Natural killer cell (primary cell): ENCODE results near the gene SRP9. TPM values are rescaled to one million over a fixed set of nuclear protein-coding genes. Genes with fewer than 3 reads are reported as not detected.
A peak's percentile ranks its signal among the peaks of the same experiment; 100 is the strongest.

Experiments
- ATAC-seq, 3 donors: fragments of 150-1000 bp in 2 of 3; fragments of 200-7000 bp in 1 of 3; cut with Tn5 transposase; 1 replicate in 1 of 3; 2 replicates in 2 of 3; pipeline ENCODE4 v1.10.0; 2021; ENCODE audit warnings: mild to moderate bottlenecking in 2 of 3, moderate library complexity in 2 of 3
- DNase-seq, 2 donors: peaks; one replicate each; pipeline versions ENCODE4 v3.0.0 to v3.0.0-alpha.2; 2013 to 2021; ENCODE audit warnings: mixed read lengths in 1 of 2
- H3K27ac ChIP-seq: one replicate; pipeline ENCODE4 v1.5.1; 2013; ENCODE audit warnings: mild to moderate bottlenecking, low read length
- H3K27me3 ChIP-seq: one replicate; pipeline ENCODE4 v1.6.1; 2013; ENCODE audit warnings: low read length; ENCODE audit not compliant: control insufficient read depth, insufficient read depth
- H3K36me3 ChIP-seq: one replicate; pipeline ENCODE4 v1.6.1; 2013; ENCODE audit warnings: low read length; ENCODE audit not compliant: control insufficient read depth, insufficient read depth
- H3K4me1 ChIP-seq: one replicate; pipeline ENCODE4 v1.6.1; 2013; ENCODE audit warnings: low read length; ENCODE audit not compliant: control insufficient read depth, insufficient read depth
- H3K4me3 ChIP-seq: one replicate; pipeline ENCODE4 v1.5.1; 2013; ENCODE audit warnings: low read length
- H3K9me3 ChIP-seq: one replicate; pipeline ENCODE4 v1.6.1; 2013; ENCODE audit warnings: low read length; ENCODE audit not compliant: control insufficient read depth, insufficient read depth
- H3K27ac Mint-ChIP-seq, 2 donors: one replicate each; pipeline ENCODE4 v1.8.0; 2022; ENCODE audit warnings: mild to moderate bottlenecking in 2 of 2, mixed read lengths in 2 of 2, moderate library complexity in 1 of 2
- H3K27me3 Mint-ChIP-seq, 2 donors: one replicate each; pipeline ENCODE4 v1.8.0; 2022; ENCODE audit warnings: low read depth in 2 of 2, mixed read lengths in 2 of 2
- H3K36me3 Mint-ChIP-seq: one replicate; pipeline ENCODE4 v1.8.0; 2022; ENCODE audit warnings: mixed read lengths
- H3K4me1 Mint-ChIP-seq, 2 donors: one replicate each; pipeline ENCODE4 v1.8.0; 2022; ENCODE audit warnings: mixed read lengths in 2 of 2
- H3K4me3 Mint-ChIP-seq: one replicate; pipeline ENCODE4 v1.8.0; 2022; ENCODE audit warnings: mild to moderate bottlenecking, moderate library complexity, mixed read lengths
- H3K9me3 Mint-ChIP-seq, 2 donors: one replicate each; pipeline ENCODE4 v1.8.0; 2022; ENCODE audit warnings: mixed read lengths in 2 of 2
- WGBS: methylation state at CpG from one replicate; pipeline ENCODE4 v1.1.7; 2013; ENCODE audit warnings: missing lambda C conversion rate; ENCODE audit not compliant: insufficient coverage; 5-methylcytosine and 5-hydroxymethylcytosine counted together
- intact Hi-C: fragments of 100-400 bp; cut with micrococcal nuclease; formaldehyde crosslinking; loops from one replicate; pipeline ENCODE4 v1.14.2; 2022
- total RNA-seq, 4 donors: library from RNA; stranded (reverse); fragments of 120-200 nt in 1 of 4; gene quantifications; one replicate each; pipeline versions ENCODE4 v1.2.3 to v1.2.4, GENCODE V29; 2013 to 2022
- TF ChIP-seq, protein P1 (sequence below): fragments of 200-600 bp; IDR thresholded peaks from one replicate; pipeline ENCODE4 v1.8.0; 2022; ENCODE audit warnings: antibody characterized with exemption

SRP9 gene
- total RNA-seq, 3 donors from 2014 or later (not counting 1 experiment from before 2014, with no cell fraction given) = 83.1 to 116 (median 93.0) TPM

- Histone ChIP-seq H3K4me3 (no peak overlapping the region), H3K27me3 (no peaks in the 10 kb centered on the region), H3K4me1 (peaks cover 16% of the 10 kb centered on the region), H3K9me3 (no peaks in the 10 kb centered on the region), H3K27ac (no peak overlapping the region), H3K36me3 (no peaks in the 10 kb centered on the region)
- H3K9me3 Mint-ChIP-seq = no peaks in the 10 kb centered on the region
- no peaks in the 10 kb centered on the region for H3K36me3 Mint-ChIP-seq
- 82% methylated on average over 3 of the region's 3 CpGs for WGBS
- ATAC-seq = no peak
- H3K27me3 Mint-ChIP-seq = no peaks in the 10 kb centered on the region
- no peak overlapping the region for H3K27ac Mint-ChIP-seq
- intact Hi-C loops = loop anchor here (5.0 kb wide), 6 partner anchors 78 to 297 kb away; partner anchors contain the start of genes H3-3A and PYCR2
- TF ChIP-seq, protein P1, sequence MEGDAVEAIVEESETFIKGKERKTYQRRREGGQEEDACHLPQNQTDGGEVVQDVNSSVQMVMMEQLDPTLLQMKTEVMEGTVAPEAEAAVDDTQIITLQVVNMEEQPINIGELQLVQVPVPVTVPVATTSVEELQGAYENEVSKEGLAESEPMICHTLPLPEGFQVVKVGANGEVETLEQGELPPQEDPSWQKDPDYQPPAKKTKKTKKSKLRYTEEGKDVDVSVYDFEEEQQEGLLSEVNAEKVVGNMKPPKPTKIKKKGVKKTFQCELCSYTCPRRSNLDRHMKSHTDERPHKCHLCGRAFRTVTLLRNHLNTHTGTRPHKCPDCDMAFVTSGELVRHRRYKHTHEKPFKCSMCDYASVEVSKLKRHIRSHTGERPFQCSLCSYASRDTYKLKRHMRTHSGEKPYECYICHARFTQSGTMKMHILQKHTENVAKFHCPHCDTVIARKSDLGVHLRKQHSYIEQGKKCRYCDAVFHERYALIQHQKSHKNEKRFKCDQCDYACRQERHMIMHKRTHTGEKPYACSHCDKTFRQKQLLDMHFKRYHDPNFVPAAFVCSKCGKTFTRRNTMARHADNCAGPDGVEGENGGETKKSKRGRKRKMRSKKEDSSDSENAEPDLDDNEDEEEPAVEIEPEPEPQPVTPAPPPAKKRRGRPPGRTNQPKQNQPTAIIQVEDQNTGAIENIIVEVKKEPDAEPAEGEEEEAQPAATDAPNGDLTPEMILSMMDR = no peak
- H3K4me1 Mint-ChIP-seq = no peaks in the 10 kb centered on the region
- DNase-seq = no peak
- H3K4me3 Mint-ChIP-seq = no peak overlapping the region
Measured at GRCh38 chr1:225774281-225775147, 3.1 kb upstream of the SRP9 start.

DNA sequence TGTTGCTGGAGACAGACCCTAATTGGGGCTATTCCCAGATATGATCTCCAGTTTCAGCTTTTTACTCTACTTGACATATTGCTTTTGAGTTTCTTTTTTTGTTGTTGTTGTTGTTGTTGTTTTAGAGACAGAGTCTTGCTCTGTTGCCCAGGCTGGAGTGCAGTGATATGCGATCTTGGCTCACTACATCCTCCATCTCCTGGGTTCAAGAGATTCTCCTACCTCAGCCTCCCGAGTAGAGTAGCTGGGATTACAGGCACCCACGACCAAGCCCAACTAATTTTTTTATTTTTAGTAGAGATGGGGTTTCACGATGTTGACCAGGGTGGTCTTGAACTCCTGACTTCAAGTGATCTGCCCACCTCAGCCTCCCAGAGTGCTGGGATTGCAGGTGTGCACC, 1.3 kb upstream of the SRP9 start:
- H3K4me3 Mint-ChIP-seq = no peak overlapping the region
- ATAC-seq (no peak), DNase-seq (no peak)
- no peak overlapping the region for H3K27ac Mint-ChIP-seq
- H3K27me3 Mint-ChIP-seq = no peaks in the 10 kb centered on the region
- Histone ChIP-seq H3K27ac (no peak overlapping the region), H3K27me3 (no peaks in the 10 kb centered on the region), H3K4me1 (peaks cover 22% of the 10 kb centered on the region), H3K9me3 (no peaks in the 10 kb centered on the region), H3K36me3 (no peaks in the 10 kb centered on the region), H3K4me3 (no peak overlapping the region)
- 96% methylated on average over 2 of the region's 4 CpGs for WGBS
- intact Hi-C loops = loop anchor here (5.0 kb wide), 6 partner anchors 76 to 299 kb away; partner anchors contain the start of genes H3-3A and PYCR2
- TF ChIP-seq, protein P1 = no peak
- H3K36me3 Mint-ChIP-seq = no peaks in the 10 kb centered on the region
- H3K9me3 Mint-ChIP-seq = no peaks in the 10 kb centered on the region
- H3K4me1 Mint-ChIP-seq = peaks cover 9 to 13% of the 10 kb centered on the region in 2 donors

GRCh38 chr1:225777058-225777582, 506 bp upstream of the SRP9 start:
- TF ChIP-seq, protein P1 = no peak
- DNase-seq (no peak), ATAC-seq (peak; percentile 1 to 9 (median 3))
- no peaks in the 10 kb centered on the region for H3K9me3 ChIP-seq
- intact Hi-C loops = loop anchor here (5.0 kb wide), 6 partner anchors 75 to 300 kb away; partner anchors contain the start of genes H3-3A and PYCR2
- H3K27me3 Mint-ChIP-seq = no peaks in the 10 kb centered on the region
- H3K27ac Mint-ChIP-seq = no peak overlapping the region
- no peaks in the 10 kb centered on the region for H3K27me3 ChIP-seq
- peak overlapping the region; percentile 63 for H3K4me3 ChIP-seq
- H3K36me3 ChIP-seq = no peaks in the 10 kb centered on the region
- no peaks in the 10 kb centered on the region for H3K36me3 Mint-ChIP-seq
- no peaks in the 10 kb centered on the region for H3K9me3 Mint-ChIP-seq
- peaks cover 14 to 17% of the 10 kb centered on the region in 2 donors for H3K4me1 Mint-ChIP-seq
- H3K4me3 Mint-ChIP-seq = no peak overlapping the region
- WGBS = 22% methylated on average over 18 of the region's 18 CpGs
- peaks cover 22% of the 10 kb centered on the region for H3K4me1 ChIP-seq
- peak overlapping the region; percentile 90 for H3K27ac ChIP-seq
